Measurements from ENCODE around the gene PKN2. TPM values are rescaled to one million over a fixed set of nuclear protein-coding genes. Genes with fewer than 3 reads are reported as not detected.
"Not testable (repeated sequence)": the region's sequence is repeated elsewhere in the genome, so short reads cannot be mapped to it uniquely, and the experiment has no call there.

PKN2 gene
- total RNA-seq, 1 experiment from 2014 or later, result 74.1 TPM

GRCh38 chr1:88701275-88701674, 17.2 kb downstream of the PKN2 start:
- intact Hi-C loops (cut with micrococcal nuclease; ENCODE audit: unreplicated experiment) (no loop called here), in situ Hi-C loops (cut with HindIII; ENCODE audit: low pct_unique_long_range_greater_than_20kb, low sequenced_read_pairs) (no loop called here)
- BruUV-seq (replicated peaks), result no TSS peak
- TF ChIP-seq TCF7L2 (IDR thresholded peaks at IDR 0.05; ENCODE audit: low read depth, low read length) (no peak), SIN3A (IDR thresholded peaks at IDR 0.05; ENCODE audit: borderline replicate concordance, insufficient read depth, low read depth, low read length) (no peak), CTCF (IDR thresholded peaks at IDR 0.05) (no peak), REST (IDR thresholded peaks at IDR 0.05; ENCODE audit: insufficient read depth in 1 of 2, low read depth in 2 of 2, low read length in 1 of 2) (no peak), POLR2AphosphoS5 (IDR thresholded peaks at IDR 0.05; ENCODE audit: low read depth, low read length) (no peak)
- CTCF ChIA-PET, result no interaction called here
- DNase-seq (ENCODE audit: low read depth, low spot score) (no peak), ATAC-seq (no peak)
- no peaks in the 10 kb centered on the region for H3K36me3 ChIP-seq (ENCODE audit: control insufficient read depth, insufficient read depth, low read length)
- peaks cover 11% of the 10 kb centered on the region; the same call in 1 of the 2 replicates for H3K4me1 ChIP-seq (ENCODE audit: control insufficient read depth, insufficient read depth, low read length)
- H3K27me3 ChIP-seq (ENCODE audit: control insufficient read depth, insufficient read depth, low read length), result no peaks in the 10 kb centered on the region
- POLR2A ChIA-PET, result interaction anchor here (0.6 kb wide), 1 partner anchor 12 kb away, joined by 5 read pairs; no protein-coding TSS in a partner anchor
- H3K9me3 ChIP-seq (ENCODE audit: control insufficient read depth, insufficient read depth, low read depth, low read length), result no peaks in the 10 kb centered on the region
- no peak overlapping the region for H3K4me3 ChIP-seq (ENCODE audit: low read depth in 2 of 2, low read length in 2 of 2)
- no peak overlapping the region for H3K27ac ChIP-seq (ENCODE audit: low read length)

- CTCF ChIA-PET; in situ Hi-C loops (cut with HindIII; ENCODE audit: low pct_unique_long_range_greater_than_20kb, low sequenced_read_pairs); BruUV-seq (replicated peaks): not testable (repeated sequence)
Observed at GRCh38 chr1:88701793-88702192, 17.7 kb downstream of the PKN2 start.

GRCh38 chr1:88708011-88708410, 23.9 kb downstream of the PKN2 start:
- H3K4me1 ChIP-seq (ENCODE audit: control insufficient read depth, insufficient read depth, low read length), result no peaks in the 10 kb centered on the region
- POLR2A ChIA-PET, result no interaction called here
- BruUV-seq (replicated peaks), result no TSS peak
- no peak overlapping the region for H3K4me3 ChIP-seq (ENCODE audit: low read depth in 2 of 2, low read length in 2 of 2)
- DNase-seq (ENCODE audit: low read depth, low spot score) (no peak), ATAC-seq (no peak)
- no peaks in the 10 kb centered on the region for H3K27me3 ChIP-seq (ENCODE audit: control insufficient read depth, insufficient read depth, low read length)
- no peaks in the 10 kb centered on the region for H3K36me3 ChIP-seq (ENCODE audit: control insufficient read depth, insufficient read depth, low read length)
- CTCF ChIA-PET, result no interaction called here
- no peak overlapping the region for H3K27ac ChIP-seq (ENCODE audit: low read length)
- in situ Hi-C loops (cut with HindIII; ENCODE audit: low pct_unique_long_range_greater_than_20kb, low sequenced_read_pairs), result no loop called here
- intact Hi-C loops (cut with micrococcal nuclease; ENCODE audit: unreplicated experiment), result no loop called here
- no peak for TF ChIP-seq REST (IDR thresholded peaks at IDR 0.05; ENCODE audit: insufficient read depth in 1 of 2, low read depth in 2 of 2, low read length in 1 of 2)
- no peak for TF ChIP-seq POLR2AphosphoS5 (IDR thresholded peaks at IDR 0.05; ENCODE audit: low read depth, low read length)
- TF ChIP-seq SIN3A (IDR thresholded peaks at IDR 0.05; ENCODE audit: borderline replicate concordance, insufficient read depth, low read depth, low read length), result no peak
- TF ChIP-seq CTCF (IDR thresholded peaks at IDR 0.05), result no peak
- no peak for TF ChIP-seq TCF7L2 (IDR thresholded peaks at IDR 0.05; ENCODE audit: low read depth, low read length)
- no peaks in the 10 kb centered on the region for H3K9me3 ChIP-seq (ENCODE audit: control insufficient read depth, insufficient read depth, low read depth, low read length)

More at GRCh38 chr1:88701793-88702192, 17.7 kb downstream of the PKN2 start:
- ATAC-seq; DNase-seq (ENCODE audit: low read depth, low spot score); H3K27ac ChIP-seq (ENCODE audit: low read length); H3K27me3 ChIP-seq (ENCODE audit: control insufficient read depth, insufficient read depth, low read length); H3K4me3 ChIP-seq (ENCODE audit: low read depth in 2 of 2, low read length in 2 of 2); intact Hi-C loops (cut with micrococcal nuclease; ENCODE audit: unreplicated experiment); H3K36me3 ChIP-seq (ENCODE audit: control insufficient read depth, insufficient read depth, low read length); H3K9me3 ChIP-seq (ENCODE audit: control insufficient read depth, insufficient read depth, low read depth, low read length); POLR2A ChIA-PET: not testable (repeated sequence)
- H3K4me1 ChIP-seq (ENCODE audit: control insufficient read depth, insufficient read depth, low read length), result peaks cover 11% of the 10 kb centered on the region; the same call in 1 of the 2 replicates

GRCh38 chr1:88712907-88713306, 28.8 kb downstream of the PKN2 start:
- intact Hi-C loops (cut with micrococcal nuclease; ENCODE audit: unreplicated experiment), result not testable (repeated sequence)

More at GRCh38 chr1:88712907-88713306, 28.8 kb downstream of the PKN2 start:
- ATAC-seq; H3K27ac ChIP-seq (ENCODE audit: low read length); CTCF ChIA-PET; H3K4me3 ChIP-seq (ENCODE audit: low read depth in 2 of 2, low read length in 2 of 2); H3K4me1 ChIP-seq (ENCODE audit: control insufficient read depth, insufficient read depth, low read length); H3K36me3 ChIP-seq (ENCODE audit: control insufficient read depth, insufficient read depth, low read length); DNase-seq (ENCODE audit: low read depth, low spot score); in situ Hi-C loops (cut with HindIII; ENCODE audit: low pct_unique_long_range_greater_than_20kb, low sequenced_read_pairs); H3K9me3 ChIP-seq (ENCODE audit: control insufficient read depth, insufficient read depth, low read depth, low read length); BruUV-seq (replicated peaks); H3K27me3 ChIP-seq (ENCODE audit: control insufficient read depth, insufficient read depth, low read length); POLR2A ChIA-PET: not testable (repeated sequence)
